ENCODE results near the gene BFSP1. TPM values are rescaled to one million over a fixed set of nuclear protein-coding genes. Genes with fewer than 3 reads are reported as not detected.

The BFSP1 gene
- total RNA-seq, 1 donor from 2014 or later, result 3.5 TPM

GRCh38 chr20:17467120-17467655, 64.0 kb downstream of the BFSP1 start:
- H3K27ac Mint-ChIP-seq (ENCODE audit: unreplicated experiment), result no peak overlapping the region
- no peak for TF ChIP-seq CTCF (IDR thresholded peaks at IDR 0.05; ENCODE audit: unreplicated experiment)
- no peaks in the 10 kb centered on the region for H3K4me1 Mint-ChIP-seq (ENCODE audit: unreplicated experiment)
- no peaks in the 10 kb centered on the region for H3K27me3 Mint-ChIP-seq (ENCODE audit: unreplicated experiment)
- H3K36me3 Mint-ChIP-seq (ENCODE audit: low read depth, unreplicated experiment), result no peaks in the 10 kb centered on the region
- no peak overlapping the region for H3K4me3 Mint-ChIP-seq (ENCODE audit: unreplicated experiment)
- no peak for DNase-seq (ENCODE audit: low spot score)
- no peaks in the 10 kb centered on the region for H3K9me3 Mint-ChIP-seq (ENCODE audit: unreplicated experiment)

DNA sequence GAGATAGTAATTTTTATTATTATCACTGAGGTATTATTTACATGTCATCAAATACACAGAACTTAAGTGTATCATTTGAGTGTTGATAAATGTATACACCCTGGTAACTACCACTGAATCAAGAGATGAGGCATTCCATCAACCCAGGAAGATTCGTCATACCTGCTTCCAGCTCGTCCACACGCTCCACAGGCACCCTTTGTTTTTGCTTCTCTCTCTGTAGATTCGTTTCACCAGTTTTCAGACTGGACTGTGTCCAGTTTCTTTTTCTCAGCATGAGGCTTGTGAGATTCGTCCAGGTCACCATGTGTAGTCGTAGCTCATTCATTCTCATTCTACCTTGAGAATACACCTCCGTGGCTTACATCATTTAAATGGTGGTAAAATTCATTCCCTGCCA, 64.5 kb downstream of the BFSP1 start:
- Mint-ChIP-seq H3K4me1 (ENCODE audit: unreplicated experiment) (no peaks in the 10 kb centered on the region), H3K27ac (ENCODE audit: unreplicated experiment) (no peak overlapping the region)

DNA sequence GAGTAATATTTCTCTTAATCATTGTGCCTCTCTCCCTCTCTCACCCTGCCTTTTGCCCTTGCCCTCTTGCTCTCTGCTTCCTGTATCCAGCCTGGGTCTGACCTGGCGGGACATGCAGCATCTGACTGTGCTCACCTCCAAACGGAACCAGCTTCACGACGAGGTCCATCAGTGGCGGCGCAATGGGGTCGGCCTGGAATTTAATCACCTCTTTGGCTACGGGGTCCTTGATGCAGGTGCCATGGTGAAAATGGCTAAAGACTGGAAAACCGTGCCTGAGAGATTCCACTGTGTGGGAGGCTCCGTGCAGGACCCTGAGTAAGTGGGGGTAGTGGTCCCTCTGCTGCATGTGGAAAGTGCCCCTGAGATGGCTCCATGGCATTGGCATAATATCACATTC, 65.9 kb downstream of the BFSP1 start:
- no peak overlapping the region for H3K27ac Mint-ChIP-seq (ENCODE audit: unreplicated experiment)
- no peaks in the 10 kb centered on the region for H3K27me3 Mint-ChIP-seq (ENCODE audit: unreplicated experiment)
- no peaks in the 10 kb centered on the region for H3K4me1 Mint-ChIP-seq (ENCODE audit: unreplicated experiment)
- H3K36me3 Mint-ChIP-seq (ENCODE audit: low read depth, unreplicated experiment), result no peaks in the 10 kb centered on the region
- no peak for DNase-seq (ENCODE audit: low spot score)
- no peak for TF ChIP-seq CTCF (IDR thresholded peaks at IDR 0.05; ENCODE audit: unreplicated experiment)
- no peak overlapping the region for H3K4me3 Mint-ChIP-seq (ENCODE audit: unreplicated experiment)
- no peaks in the 10 kb centered on the region for H3K9me3 Mint-ChIP-seq (ENCODE audit: unreplicated experiment)

More for the DNA sequence above, 64.5 kb downstream of the BFSP1 start:
- no peaks in the 10 kb centered on the region for H3K36me3 Mint-ChIP-seq (ENCODE audit: low read depth, unreplicated experiment)
- no peak overlapping the region for H3K4me3 Mint-ChIP-seq (ENCODE audit: unreplicated experiment)
- no peaks in the 10 kb centered on the region for H3K27me3 Mint-ChIP-seq (ENCODE audit: unreplicated experiment)
- no peak for DNase-seq (ENCODE audit: low spot score)
- no peak for TF ChIP-seq CTCF (IDR thresholded peaks at IDR 0.05; ENCODE audit: unreplicated experiment)
- no peaks in the 10 kb centered on the region for H3K9me3 Mint-ChIP-seq (ENCODE audit: unreplicated experiment)

DNA sequence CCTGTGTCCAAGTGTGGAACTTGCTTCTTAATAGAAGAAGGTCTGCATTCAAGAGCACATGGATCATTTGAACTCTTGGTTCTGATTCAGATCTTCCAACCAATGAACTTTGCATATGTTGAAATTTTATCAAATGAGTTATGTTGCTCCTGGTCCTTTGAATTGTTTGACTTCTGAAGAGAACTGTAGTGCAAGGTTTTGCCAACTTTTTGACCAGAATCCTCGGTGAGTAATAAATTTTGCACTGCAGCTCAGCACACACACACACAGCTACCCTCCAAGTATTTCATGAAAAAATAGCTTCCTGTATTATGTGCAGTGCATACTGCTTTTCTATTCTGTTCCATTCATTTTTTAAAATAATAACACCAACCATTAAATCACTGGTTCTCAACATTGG, 67.5 kb downstream of the BFSP1 start:
- Mint-ChIP-seq H3K9me3 (ENCODE audit: unreplicated experiment) (no peaks in the 10 kb centered on the region), H3K36me3 (ENCODE audit: low read depth, unreplicated experiment) (no peaks in the 10 kb centered on the region), H3K4me1 (ENCODE audit: unreplicated experiment) (no peaks in the 10 kb centered on the region), H3K4me3 (ENCODE audit: unreplicated experiment) (no peak overlapping the region), H3K27me3 (ENCODE audit: unreplicated experiment) (peaks cover 2% of the 10 kb centered on the region), H3K27ac (ENCODE audit: unreplicated experiment) (no peak overlapping the region)
- DNase-seq (ENCODE audit: low spot score), result no peak
- no peak for TF ChIP-seq CTCF (IDR thresholded peaks at IDR 0.05; ENCODE audit: unreplicated experiment)

DNA sequence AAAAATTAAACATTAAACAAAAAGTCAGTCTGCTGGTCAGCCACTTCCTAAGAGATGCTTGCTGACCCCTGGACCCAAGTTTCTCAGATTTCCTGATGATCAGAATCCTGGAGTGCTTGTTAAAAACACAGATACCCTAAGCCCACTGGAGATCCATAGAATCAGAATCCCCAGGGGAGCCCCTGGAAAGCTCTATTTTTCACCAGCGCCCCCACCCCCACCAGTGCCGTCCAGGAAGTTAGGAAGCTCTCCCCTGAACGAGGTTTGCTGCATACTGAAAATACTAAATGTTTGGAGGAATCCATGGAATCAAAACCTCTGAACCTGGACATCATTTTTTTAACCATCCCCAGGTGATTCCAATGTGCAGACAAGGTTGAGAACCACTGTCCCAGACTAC, 69.2 kb downstream of the BFSP1 start:
- Mint-ChIP-seq H3K4me1 (ENCODE audit: unreplicated experiment) (no peaks in the 10 kb centered on the region), H3K27ac (ENCODE audit: unreplicated experiment) (no peak overlapping the region), H3K27me3 (ENCODE audit: unreplicated experiment) (peaks cover 2% of the 10 kb centered on the region), H3K36me3 (ENCODE audit: low read depth, unreplicated experiment) (no peaks in the 10 kb centered on the region), H3K9me3 (ENCODE audit: unreplicated experiment) (no peaks in the 10 kb centered on the region), H3K4me3 (ENCODE audit: unreplicated experiment) (no peak overlapping the region)
- no peak for TF ChIP-seq CTCF (IDR thresholded peaks at IDR 0.05; ENCODE audit: unreplicated experiment)
- DNase-seq (ENCODE audit: low spot score), result no peak

Measured in endothelial cell (in vitro differentiated cells).